ENCODE data around the gene HOXA7.

- TF ChIP-seq POLR2A (IDR thresholded peaks at IDR 0.05) (no peak), POLR2AphosphoS5 (IDR thresholded peaks at IDR 0.05) (no peak), CTCF (IDR thresholded peaks at IDR 0.05) (no peak)
Observed at GRCh38 chr7:27172315-27172774, 15.9 kb upstream of the HOXA7 start.
